ENCODE results near the gene F2.

Gene F2

DNA sequence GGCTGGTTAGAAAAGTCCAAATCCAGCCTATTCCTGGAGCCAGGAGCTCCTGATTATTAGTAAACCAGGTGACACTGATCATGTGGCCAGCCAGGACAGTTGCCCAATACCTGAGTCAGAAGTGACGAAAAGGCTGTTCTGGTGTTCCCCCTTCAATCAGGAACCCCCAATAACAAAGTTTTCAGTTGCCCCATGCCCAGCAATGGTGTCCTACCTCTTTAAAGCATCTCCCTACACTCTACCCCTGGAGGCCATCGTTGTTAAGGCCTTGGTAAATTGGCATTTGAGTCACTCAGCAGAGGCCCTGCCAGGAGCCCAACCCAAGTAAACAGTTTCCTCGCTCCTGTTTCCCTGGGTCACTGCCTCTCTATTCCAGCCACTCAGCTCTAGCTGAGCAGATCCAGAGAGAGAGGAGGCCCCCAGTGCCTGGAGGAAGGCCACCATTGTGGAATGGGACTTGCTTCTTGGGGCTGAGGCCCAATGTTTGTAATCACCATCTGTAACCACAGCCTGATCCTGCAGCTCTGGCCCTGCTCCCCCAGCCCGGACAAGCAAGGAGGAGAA is 43.6 kb upstream of the F2 start:
- DNase-seq (ENCODE audit: low spot score), result peak; percentile 34
- in situ Hi-C loops (cut with MboI; ENCODE audit: low sequenced_read_pairs, unreplicated experiment), result no loop called here
- TF ChIP-seq CTCF (IDR thresholded peaks at IDR 0.05; ENCODE audit: borderline replicate concordance, control extremely low read depth, extremely low read depth, insufficient read depth, missing control alignments), result no peak

DNA sequence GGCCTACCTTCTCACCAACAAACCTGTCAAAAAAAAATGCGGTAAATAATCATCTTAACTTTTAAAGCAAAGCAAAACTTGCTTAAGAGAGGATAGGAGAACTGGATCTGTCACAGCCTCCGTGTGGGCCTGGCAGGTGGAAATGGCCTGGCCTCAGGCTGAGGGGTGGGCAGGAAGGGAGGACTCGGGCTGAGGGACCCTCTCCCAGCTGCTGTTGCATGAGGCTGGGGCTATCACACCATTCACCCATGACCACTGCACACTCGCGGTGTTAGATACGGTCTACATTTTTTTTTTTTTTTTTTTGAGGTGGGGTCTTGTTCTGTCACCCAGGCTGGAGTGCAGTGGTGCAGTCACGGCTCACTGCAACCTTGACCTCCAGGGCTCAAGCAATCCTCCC is 43.1 kb upstream of the F2 start:
- in situ Hi-C loops (cut with MboI; ENCODE audit: low sequenced_read_pairs, unreplicated experiment), result no loop called here
- no peak for TF ChIP-seq CTCF (IDR thresholded peaks at IDR 0.05; ENCODE audit: borderline replicate concordance, control extremely low read depth, extremely low read depth, insufficient read depth, missing control alignments)
- peak; percentile 19 for DNase-seq (ENCODE audit: low spot score)

DNA sequence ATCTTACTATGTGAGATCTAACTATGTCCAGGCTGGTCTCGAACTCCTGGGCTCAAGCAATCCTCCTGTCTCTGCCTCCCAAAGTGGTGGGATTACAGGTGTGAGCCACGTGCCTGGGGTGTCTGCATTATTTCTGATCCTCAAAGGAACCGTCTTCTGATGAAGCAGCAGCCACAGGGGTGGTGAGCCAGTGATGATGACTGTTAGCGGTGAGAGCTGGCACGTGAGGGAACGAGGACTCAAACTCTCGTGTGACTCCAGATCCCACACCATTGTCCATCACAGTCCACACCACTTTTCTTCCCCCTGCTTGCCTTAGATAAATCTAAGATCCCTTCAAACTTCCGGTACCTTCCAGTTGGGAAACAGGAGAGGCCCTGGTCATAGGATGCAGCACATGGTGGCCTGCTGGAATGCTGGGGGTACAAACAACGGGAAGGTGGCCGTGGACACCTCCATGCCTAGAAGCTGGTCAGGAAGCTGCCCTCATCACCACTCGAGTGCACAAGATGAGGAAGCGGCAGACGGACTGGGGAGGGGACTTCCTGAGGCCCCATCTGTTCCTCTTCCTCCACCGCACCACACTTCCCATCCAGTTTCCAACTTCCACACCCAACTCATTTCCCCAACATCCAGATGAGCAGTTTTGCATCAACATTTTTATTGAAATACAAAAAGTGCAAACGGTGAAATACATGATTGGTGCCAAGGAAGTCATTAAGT is 42.4 kb upstream of the F2 start:
- in situ Hi-C loops (cut with MboI; ENCODE audit: low sequenced_read_pairs, unreplicated experiment), result no loop called here
- peak; percentile 25 for DNase-seq (ENCODE audit: low spot score)
- no peak for TF ChIP-seq CTCF (IDR thresholded peaks at IDR 0.05; ENCODE audit: borderline replicate concordance, control extremely low read depth, extremely low read depth, insufficient read depth, missing control alignments)

GRCh38 chr11:46677169-46677568 is 41.8 kb upstream of the F2 start:
- in situ Hi-C loops (cut with MboI; ENCODE audit: low sequenced_read_pairs, unreplicated experiment), result no loop called here
- no peak for TF ChIP-seq CTCF (IDR thresholded peaks at IDR 0.05; ENCODE audit: borderline replicate concordance, control extremely low read depth, extremely low read depth, insufficient read depth, missing control alignments)
- DNase-seq (ENCODE audit: low spot score), result peak; percentile 34

DNA sequence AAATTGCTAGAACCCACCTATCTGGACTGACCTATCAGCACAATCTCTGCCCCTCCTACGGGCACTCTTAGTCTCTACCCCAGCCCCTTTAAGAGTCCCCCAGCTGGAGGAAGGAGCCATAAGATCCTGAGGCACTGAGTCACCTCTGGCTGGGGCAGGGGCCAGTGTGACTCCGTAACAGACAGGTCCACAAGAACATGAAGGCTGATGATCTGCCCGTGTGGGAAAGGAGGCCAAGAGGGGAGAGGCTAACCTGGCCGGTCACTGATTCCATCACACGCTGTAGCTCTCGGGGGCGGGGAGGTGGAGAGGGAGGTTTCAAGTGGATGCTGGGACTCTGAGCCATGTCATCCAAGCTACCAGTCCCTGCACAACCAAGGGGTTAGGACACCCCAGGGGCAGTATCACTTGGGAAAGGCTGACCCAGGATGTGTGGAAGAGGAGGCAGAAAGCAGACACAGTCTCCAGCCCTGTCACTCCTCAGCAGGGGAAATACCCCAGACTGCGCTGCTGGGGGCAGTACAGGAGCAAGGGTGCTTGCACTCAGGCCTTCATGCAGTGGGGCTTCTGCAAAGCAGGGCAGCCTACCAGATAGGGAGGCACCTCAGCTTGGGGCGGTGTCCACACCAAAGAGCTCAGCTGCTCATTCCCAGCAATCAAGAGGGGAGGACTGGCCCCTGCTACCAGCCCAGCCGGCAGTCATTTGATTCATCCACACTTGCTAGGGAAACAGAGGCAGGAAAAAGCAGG is 40.8 kb upstream of the F2 start:
- in situ Hi-C loops (cut with MboI; ENCODE audit: low sequenced_read_pairs, unreplicated experiment), result no loop called here
- no peak for DNase-seq (ENCODE audit: low spot score)
- no peak for TF ChIP-seq CTCF (IDR thresholded peaks at IDR 0.05; ENCODE audit: borderline replicate concordance, control extremely low read depth, extremely low read depth, insufficient read depth, missing control alignments)

DNA sequence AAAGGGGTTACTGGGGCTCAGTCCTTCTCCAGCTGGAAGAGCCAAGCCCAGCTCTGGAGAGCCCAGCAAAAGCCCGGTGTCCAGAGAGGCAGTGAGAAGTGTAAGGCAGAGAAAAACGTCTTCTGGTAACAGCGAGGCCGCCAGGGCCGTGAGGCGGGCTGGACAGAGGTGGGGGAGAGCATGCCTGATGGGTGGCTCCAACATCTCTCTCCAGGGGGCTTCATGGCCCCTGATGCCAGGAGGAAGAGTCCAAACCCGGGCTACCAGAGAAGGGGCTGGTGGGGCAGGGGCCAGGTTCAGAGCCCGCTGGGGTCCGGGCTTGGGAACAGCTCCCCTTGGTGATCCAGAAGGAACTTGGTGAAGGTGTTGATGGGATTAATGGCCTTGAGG is 40.3 kb upstream of the F2 start:
- no peak for DNase-seq (ENCODE audit: low spot score)
- in situ Hi-C loops (cut with MboI; ENCODE audit: low sequenced_read_pairs, unreplicated experiment), result no loop called here
- TF ChIP-seq CTCF (IDR thresholded peaks at IDR 0.05; ENCODE audit: borderline replicate concordance, control extremely low read depth, extremely low read depth, insufficient read depth, missing control alignments), result no peak
